ENCODE data around the gene CTNNA3. TPM values are rescaled to one million over a fixed set of nuclear protein-coding genes. Genes with fewer than 3 reads are reported as not detected.

Gene CTNNA3
- total RNA-seq, 4 donors from 2014 or later = 1.2 to 7.1 (median 1.3) TPM

GRCh38 chr10:66926841-66927240, 769.2 kb downstream of the CTNNA3 start:
- no peak for ATAC-seq (ENCODE audit: low FRiP score)
- DNase-seq (ENCODE audit: low spot score) = no peak
- TF ChIP-seq CTCF (IDR thresholded peaks at IDR 0.05) = no peak

GRCh38 chr10:66925896-66926715, 769.9 kb downstream of the CTNNA3 start, which contains the start of gene LRRTM3:
TSS of gene LRRTM3 (plus strand) at chr10:66926036.
- no peak for TF ChIP-seq CTCF (IDR thresholded peaks at IDR 0.05)
- ATAC-seq (ENCODE audit: low FRiP score) (peak; percentile 88), DNase-seq (ENCODE audit: low spot score) (no peak)

- ATAC-seq (ENCODE audit: low FRiP score) (no peak), DNase-seq (ENCODE audit: low spot score) (no peak)
- TF ChIP-seq CTCF (IDR thresholded peaks at IDR 0.05) = no peak
Measured at GRCh38 chr10:66925373-66925772, 770.6 kb downstream of the CTNNA3 start.

GRCh38 chr10:66924674-66925345, 771.2 kb downstream of the CTNNA3 start:
- ATAC-seq (ENCODE audit: low FRiP score) = no peak
- no peak for TF ChIP-seq CTCF (IDR thresholded peaks at IDR 0.05)
- no peak for DNase-seq (ENCODE audit: low spot score)

GRCh38 chr10:66919248-66919647, 776.7 kb downstream of the CTNNA3 start:
- DNase-seq (ENCODE audit: low spot score) = no peak
- TF ChIP-seq CTCF (IDR thresholded peaks at IDR 0.05) = no peak
- ATAC-seq (ENCODE audit: low FRiP score) = no peak

GRCh38 chr10:66917104-66917503, 778.9 kb downstream of the CTNNA3 start:
- DNase-seq (ENCODE audit: low spot score) = no peak
- no peak for ATAC-seq (ENCODE audit: low FRiP score)
- TF ChIP-seq CTCF (IDR thresholded peaks at IDR 0.05) = no peak

Data from omental fat pad (tissue), 4 donors.